ENCODE data around the gene TBCC.

DNA sequence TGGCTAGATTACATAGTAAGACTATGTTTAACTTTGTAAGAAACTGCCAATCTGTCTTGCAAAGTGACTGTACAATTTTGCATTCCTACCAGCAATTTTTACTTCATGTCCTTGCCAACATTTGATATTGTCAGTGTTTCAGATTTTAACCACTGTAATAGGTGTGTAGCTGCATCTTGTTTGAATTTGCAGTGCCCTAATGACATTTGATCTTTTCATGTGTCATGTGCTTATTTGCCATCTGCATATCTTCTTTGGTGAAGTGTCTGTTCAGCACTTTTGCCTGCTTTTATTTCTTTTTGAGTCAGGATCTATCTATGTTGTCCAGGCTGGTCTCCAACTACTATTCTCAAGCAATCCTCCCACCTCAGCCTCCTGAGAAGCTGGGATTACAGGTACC is 21.1 kb downstream of the TBCC start:
- no peak for TF ChIP-seq TAF1 (conservative IDR thresholded peaks at IDR 0.05)
- no peak for TF ChIP-seq RAD21 (IDR thresholded peaks at IDR 0.05)
- TF ChIP-seq, protein P1, sequence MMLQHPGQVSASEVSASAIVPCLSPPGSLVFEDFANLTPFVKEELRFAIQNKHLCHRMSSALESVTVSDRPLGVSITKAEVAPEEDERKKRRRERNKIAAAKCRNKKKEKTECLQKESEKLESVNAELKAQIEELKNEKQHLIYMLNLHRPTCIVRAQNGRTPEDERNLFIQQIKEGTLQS (IDR thresholded peaks at IDR 0.05) = no peak
